GM12891 (cell line): Measurements from ENCODE around the gene ATRNL1.

Experiments
- POLR2A ChIP-seq: IDR thresholded peaks from 2 replicates; pipeline ENCODE4 v1.6.1; 2011; ENCODE audit warnings: low read depth, low read length, control low read depth
- POLR2AphosphoS5 ChIP-seq: IDR thresholded peaks from 2 replicates; pipeline ENCODE4 v1.6.1; 2011; ENCODE audit warnings: low read depth, low read length, control low read depth

DNA sequence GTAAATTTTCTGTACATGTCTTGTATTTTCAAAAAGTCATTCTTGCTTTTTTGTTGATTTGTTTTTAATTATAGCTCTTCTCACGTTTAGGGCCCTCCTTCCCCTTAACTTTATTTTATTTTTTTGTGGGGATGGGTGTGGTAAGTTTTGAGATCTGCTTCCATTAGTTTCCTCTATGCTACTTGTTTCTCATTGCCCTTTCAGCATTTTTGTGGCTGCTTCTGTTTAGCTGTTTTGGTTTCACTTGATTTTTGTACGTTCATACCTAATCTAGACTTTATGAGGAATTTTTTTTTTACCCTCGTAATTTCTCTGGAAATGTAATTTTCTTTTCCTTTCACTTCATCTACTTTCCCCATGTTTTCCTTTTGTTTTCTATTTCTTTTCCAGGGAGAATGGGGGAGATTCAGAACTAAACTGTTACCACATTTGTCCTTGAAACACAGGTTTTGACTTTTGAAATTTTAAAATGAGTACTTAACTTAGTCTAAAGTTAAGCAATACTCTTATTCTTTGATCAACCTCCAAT, 80.8 kb downstream of the ATRNL1 start:
- TF ChIP-seq POLR2A (no peak), POLR2AphosphoS5 (no peak)
